Heart right ventricle (tissue), 16 donors: ENCODE results near the gene CD52. TPM values are rescaled to one million over a fixed set of nuclear protein-coding genes. Genes with fewer than 3 reads are reported as not detected.
A peak's percentile ranks its signal among the peaks of the same experiment; 100 is the strongest.

Source experiments
- ATAC-seq, 8 donors: fragments of 200-7000 bp; cut with Tn5 transposase; one replicate each; pipeline ENCODE4 v1.9.1; 2020; ENCODE audit warnings: mild to moderate bottlenecking in 8 of 8, moderate library complexity in 8 of 8, moderate number of reproducible peaks in 1 of 8
- DNase-seq, 2 donors: peaks; one replicate each; pipeline ENCODE4 v3.0.0-alpha.2; 2020
- H3K27ac ChIP-seq, 10 donors: fragments of 200-600 bp; sonication (generic) in 2 of 10; one replicate each; pipeline versions ENCODE4 v1.5.0 to v1.8.0; 2020 to 2022; ENCODE audit warnings: mild to moderate bottlenecking in 3 of 10
- H3K27me3 ChIP-seq, 7 donors: fragments of 200-600 bp; one replicate each; pipeline ENCODE4 v1.8.0; 2021 to 2022; ENCODE audit warnings: mild to moderate bottlenecking in 2 of 7
- H3K36me3 ChIP-seq, 9 donors: fragments of 200-600 bp; sonication (generic) in 1 of 9; one replicate each; pipeline versions ENCODE4 v1.5.0 to v1.8.0; 2020 to 2022; ENCODE audit warnings: mild to moderate bottlenecking in 2 of 9
- H3K4me1 ChIP-seq, 9 donors: fragments of 200-600 bp; sonication (generic) in 1 of 9; one replicate each; pipeline versions ENCODE4 v1.5.0 to v1.8.0; 2020 to 2022; ENCODE audit warnings: mild to moderate bottlenecking in 4 of 9
- H3K4me3 ChIP-seq, 10 donors: fragments of 200-600 bp; sonication (generic) in 2 of 10; one replicate each; pipeline versions ENCODE4 v1.5.0 to v1.8.0; 2020 to 2022; ENCODE audit warnings: mild to moderate bottlenecking in 7 of 10, moderate library complexity in 2 of 10
- H3K9me3 ChIP-seq, 11 donors: fragments of 200-600 bp in 10 of 11; sonication (generic) in 2 of 11; one replicate each; pipeline versions ENCODE4 v1.5.0 to v1.8.0; 2013 to 2022; ENCODE audit warnings: mild to moderate bottlenecking in 2 of 11, control low read depth in 1 of 11, moderate library complexity in 1 of 11
- WGBS, 2 donors: extraction: QIAGEN DNeasy Blood & Tissue Kit; methylation state at CpG; one replicate each; pipeline ENCODE4 v1.1.7; 2013; ENCODE audit warnings: inconsistent platforms in 1 of 2; 5-methylcytosine and 5-hydroxymethylcytosine counted together
- intact Hi-C, 10 donors: fragments of 100-400 bp; cut with DNase I; formaldehyde crosslinking; loops; one replicate each; pipeline versions ENCODE4 v1.11.1 to v1.14.2; 2022
- polyA plus RNA-seq, 2 donors: library from polyadenylated mRNA; stranded (reverse); fragments of 200-250 nt; gene quantifications; one replicate each; pipeline ENCODE4 v1.2.3, GENCODE V29; 2013
- total RNA-seq, 10 donors: library from RNA; stranded (reverse); fragmentation: NEBNext Ultra II Directional in 3 of 10; extraction: Animal tissue kit (Norgen Biotek cat#: 25700) in 3 of 10; gene quantifications; one replicate each; pipeline versions ENCODE4 v1.2.1 to v1.2.4, GENCODE V29; 2021 to 2023
- TF ChIP-seq, protein P1 (sequence below), 9 donors: fragments of 200-600 bp; sonication (generic) in 2 of 9; IDR thresholded peaks; one replicate each; pipeline versions ENCODE4 v1.5.0 to v1.8.0; 2021 to 2022; ENCODE audit warnings: antibody characterized with exemption in 9 of 9, mild to moderate bottlenecking in 5 of 9, moderate library complexity in 1 of 9
- donor health status: Arrhythmogenic right ventricular cardiomyopathy.
- donor health status: ischemic (EF 13 %, LVEDD 7.1; RV severe dilation, severe dysfunction).
- donor health status: healthy with polysubstance abuse.
- donor health status: DM: no; HTN: yes; CAD: no.
- donor health status: DM: no; HTN: no; CAD: no.
- donor health status: ischemic (EF 25% LVEDD 6.9; RV normal size, moderate dysfunction).
- donor health status: ischemic (EF 25% LVEDD 5.7; RV mildly dilated, moderate dysfunction).
- donor health status: healthy.
- donor health status: DM: yes; HTN: yes; CAD: no.
- donor health status: Ischemic cardiomyopathy.
- donor health status: ischemic (EF 35%, LVEDD 5.7; RV mildly dilated, moderate dysfunction).
- donor health status: nonischemic (EF 11% LVEDD 7.7; RV severe dilation, severe dysfunction).
- donor health status: DM: yes; HTN: yes; CAD: no.
- donor health status: PGD.
- donor health status: ischemic (EF 29% LVEDD 5.4; RV normal size, mild dysfunction).
- donor health status: nonischemic (EF 23%, LVEDD 6.1; RV moderate dilation, normal function).

The CD52 gene
- total and polyA plus RNA-seq, 12 donors: 1.9 to 62.6 (median 5.9) TPM

DNA sequence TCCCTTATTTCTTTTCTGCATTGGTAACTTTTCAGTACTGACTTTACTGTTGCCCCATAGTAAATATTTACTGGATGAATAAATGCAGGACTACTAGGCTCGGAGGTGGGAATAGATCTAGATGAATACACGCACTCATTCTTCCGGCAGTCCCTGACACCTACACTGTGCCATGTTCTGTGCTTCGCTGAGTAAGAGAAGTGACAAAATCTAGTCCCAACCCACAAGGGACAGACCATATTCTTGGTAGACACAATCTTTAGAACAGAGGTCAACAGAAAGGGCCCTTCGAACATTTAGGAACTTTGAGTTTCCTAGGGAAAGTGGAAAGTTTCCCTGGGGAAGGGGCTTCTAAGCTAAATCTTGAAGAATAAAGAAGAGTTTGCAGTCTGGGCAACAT, 3.3 kb upstream of the CD52 start:
- Histone ChIP-seq H3K27ac (peak overlapping the region in 1 of 10 donors; percentile 89), H3K27me3 (no peaks in the 10 kb centered on the region)

DNA sequence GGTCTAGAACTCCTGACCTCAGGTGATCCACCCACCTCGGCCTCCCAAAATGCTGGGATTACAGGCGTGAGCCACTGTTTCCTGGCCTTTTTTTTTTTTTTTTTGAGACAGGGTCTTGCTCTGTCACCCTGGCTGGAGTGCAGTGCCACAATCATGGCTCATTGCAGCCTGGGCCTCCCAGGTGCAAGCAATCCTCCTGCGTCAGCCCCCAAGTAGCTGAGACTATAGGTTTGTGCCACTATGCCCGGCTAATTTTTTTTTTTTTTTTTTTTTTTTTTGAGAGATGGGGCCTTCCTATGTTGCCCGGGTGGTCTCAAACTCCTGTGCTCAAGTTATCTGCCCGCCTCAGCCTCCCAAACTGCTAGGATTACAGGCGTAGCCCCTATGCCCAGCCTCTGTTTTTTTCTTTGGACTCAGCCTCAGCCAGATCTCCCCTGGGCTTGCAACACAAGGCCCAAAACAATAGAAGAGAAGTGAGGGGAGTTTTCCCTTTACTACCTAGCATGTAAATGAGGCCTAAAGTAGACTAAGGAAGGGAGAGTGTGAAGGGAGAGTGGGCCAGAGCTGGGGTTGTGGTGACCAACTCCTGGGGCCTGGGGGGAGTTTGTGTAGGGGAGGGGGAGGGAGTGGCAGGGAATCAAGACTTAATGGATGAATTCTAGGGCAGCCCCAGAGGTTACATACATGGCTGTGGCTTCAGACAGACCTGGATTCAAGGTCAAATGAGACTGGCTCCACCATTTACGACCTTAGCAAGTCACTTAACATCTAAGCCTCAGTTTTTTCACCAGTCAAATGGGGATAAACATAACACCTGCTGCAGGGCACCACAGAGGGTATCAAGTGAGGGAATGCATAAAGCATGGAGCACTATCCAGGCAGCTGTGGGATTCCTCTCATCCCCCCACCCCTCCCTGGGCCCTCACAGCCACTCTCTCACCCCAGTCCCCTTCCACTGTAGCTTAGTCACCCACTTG, 1.6 kb upstream of the CD52 start:
- TF ChIP-seq, protein P1, sequence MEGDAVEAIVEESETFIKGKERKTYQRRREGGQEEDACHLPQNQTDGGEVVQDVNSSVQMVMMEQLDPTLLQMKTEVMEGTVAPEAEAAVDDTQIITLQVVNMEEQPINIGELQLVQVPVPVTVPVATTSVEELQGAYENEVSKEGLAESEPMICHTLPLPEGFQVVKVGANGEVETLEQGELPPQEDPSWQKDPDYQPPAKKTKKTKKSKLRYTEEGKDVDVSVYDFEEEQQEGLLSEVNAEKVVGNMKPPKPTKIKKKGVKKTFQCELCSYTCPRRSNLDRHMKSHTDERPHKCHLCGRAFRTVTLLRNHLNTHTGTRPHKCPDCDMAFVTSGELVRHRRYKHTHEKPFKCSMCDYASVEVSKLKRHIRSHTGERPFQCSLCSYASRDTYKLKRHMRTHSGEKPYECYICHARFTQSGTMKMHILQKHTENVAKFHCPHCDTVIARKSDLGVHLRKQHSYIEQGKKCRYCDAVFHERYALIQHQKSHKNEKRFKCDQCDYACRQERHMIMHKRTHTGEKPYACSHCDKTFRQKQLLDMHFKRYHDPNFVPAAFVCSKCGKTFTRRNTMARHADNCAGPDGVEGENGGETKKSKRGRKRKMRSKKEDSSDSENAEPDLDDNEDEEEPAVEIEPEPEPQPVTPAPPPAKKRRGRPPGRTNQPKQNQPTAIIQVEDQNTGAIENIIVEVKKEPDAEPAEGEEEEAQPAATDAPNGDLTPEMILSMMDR (IDR thresholded peaks at IDR 0.05): no peak
- Histone ChIP-seq H3K9me3 (no peaks in the 10 kb centered on the region), H3K27ac (peak overlapping the region in 1 of 10 donors; percentile 89), H3K4me1 (peaks cover 0 to 73% (median 16%) of the 10 kb centered on the region in 9 donors), H3K27me3 (no peaks in the 10 kb centered on the region), H3K36me3 (no peaks in the 10 kb centered on the region), H3K4me3 (no peak overlapping the region)
- intact Hi-C loops: loop anchor here in 2 of 10 donors (5.0 to 10.0 kb wide), 2 partner anchors 44 to 141 kb away; partner anchors contain the start of genes CNKSR1 (in 1 of the 2) and ZNF593OS (in 1 of the 2)
- DNase-seq (no peak), ATAC-seq (no peak)
- WGBS, 2 donors: 86 to 89% methylated on average over 8 of the region's 8 CpGs

More for the DNA sequence above, 3.3 kb upstream of the CD52 start:
- H3K4me3 ChIP-seq: no peak overlapping the region
- TF ChIP-seq, protein P1 (IDR thresholded peaks at IDR 0.05): no peak
- no peaks in the 10 kb centered on the region for H3K36me3 ChIP-seq
- ATAC-seq (no peak), DNase-seq (no peak)
- no peaks in the 10 kb centered on the region for H3K9me3 ChIP-seq
- peaks cover 0 to 57% (median 12%) of the 10 kb centered on the region in 9 donors for H3K4me1 ChIP-seq
- intact Hi-C loops: loop anchor here in 1 of 10 donors (10.0 kb wide), 1 partner anchor 140 kb away; the partner anchor contains the start of genes CNKSR1 and ZNF593OS
- 88 to 90% methylated on average over 5 of the region's 5 CpGs for WGBS, 2 donors

GRCh38 chr1:26317146-26317545, 612 bp upstream of the CD52 start:
- DNase-seq (no peak), ATAC-seq (no peak)
- Histone ChIP-seq H3K27ac (peak overlapping the region in 5 of 10 donors; percentile 23 to 89 (median 62)), H3K36me3 (peaks cover 0 to 4% (median 0%) of the 10 kb centered on the region in 9 donors), H3K9me3 (no peaks in the 10 kb centered on the region), H3K4me3 (peak overlapping the region in 1 of 10 donors; percentile 59), H3K4me1 (peaks cover 0 to 81% (median 21%) of the 10 kb centered on the region in 9 donors), H3K27me3 (no peaks in the 10 kb centered on the region)
- TF ChIP-seq, protein P1 (IDR thresholded peaks at IDR 0.05): no peak
- intact Hi-C loops: loop anchor here in 2 of 10 donors (5.0 to 10.0 kb wide), 2 partner anchors 45 to 142 kb away; partner anchors contain the start of genes CNKSR1 (in 1 of the 2) and ZNF593OS (in 1 of the 2)
- 87 to 89% methylated on average over 2 of the region's 2 CpGs for WGBS, 2 donors
